CD4-positive, alpha-beta memory T cell (primary cell): ENCODE measurements around the gene BET1. TPM values are rescaled to one million over a fixed set of nuclear protein-coding genes. Genes with fewer than 3 reads are reported as not detected.

Experiments used
- CTCF ChIA-PET: fragments of 350-600 bp; sonication (Branson Sonifier 250); formaldehyde crosslinking; loops from one replicate; lab custom pipeline; 2021; ENCODE audit warnings: inconsistent platforms; ENCODE audit not compliant: partially characterized antibody; lab: Charles Lee
- POLR2A ChIA-PET: fragments of 350-600 bp; sonication (Branson Sonifier 250); formaldehyde crosslinking; loops from one replicate; lab custom pipeline; 2021; ENCODE audit not compliant: partially characterized antibody; lab: Charles Lee
- DNase-seq, 5 donors: peaks; one replicate each; pipeline versions ENCODE4 v3.0.0 to v3.0.0-alpha.2; 2020 to 2022; ENCODE audit warnings: mixed read lengths in 1 of 5
- H3K27ac ChIP-seq: one replicate; pipeline ENCODE4 v1.7.0; 2013; ENCODE audit warnings: low read depth, low read length
- H3K27me3 ChIP-seq: 2 replicates; pipeline ENCODE4 v1.7.0; 2013; ENCODE audit warnings: mild to moderate bottlenecking, low read length, moderate library complexity; ENCODE audit not compliant: insufficient read depth
- H3K36me3 ChIP-seq: 2 replicates; pipeline ENCODE4 v1.7.0; 2013; ENCODE audit warnings: mild to moderate bottlenecking, low read length, moderate library complexity; ENCODE audit not compliant: insufficient read depth
- H3K4me1 ChIP-seq: 2 replicates; pipeline ENCODE4 v1.7.0; 2013; ENCODE audit warnings: mild to moderate bottlenecking, low read length, moderate library complexity; ENCODE audit not compliant: insufficient read depth
- H3K4me3 ChIP-seq, 2 donors: one replicate each; pipeline ENCODE4 v1.7.0; 2013; ENCODE audit warnings: low read length in 2 of 2, mild to moderate bottlenecking in 1 of 2
- H3K9me3 ChIP-seq, 2 donors: one replicate each; pipeline ENCODE4 v1.7.0; 2013; ENCODE audit warnings: low read length in 2 of 2, control low read depth in 1 of 2; ENCODE audit not compliant: control insufficient read depth in 1 of 2
- H3K27ac Mint-ChIP-seq, 7 donors: one replicate each; pipeline ENCODE4 v1.8.0; 2020 to 2021; ENCODE audit warnings: mixed read lengths in 7 of 7, mild to moderate bottlenecking in 6 of 7, inconsistent platforms in 3 of 7, moderate library complexity in 3 of 7
- H3K27me3 Mint-ChIP-seq, 2 donors: one replicate each; pipeline ENCODE4 v1.8.0; 2020 to 2021; ENCODE audit warnings: mixed read lengths in 2 of 2
- H3K36me3 Mint-ChIP-seq, 2 donors: one replicate each; pipeline ENCODE4 v1.8.0; 2020 to 2021; ENCODE audit warnings: mixed read lengths in 2 of 2, inconsistent platforms in 1 of 2, mild to moderate bottlenecking in 1 of 2
- H3K4me1 Mint-ChIP-seq, 4 donors: one replicate each; pipeline ENCODE4 v1.8.0; 2020 to 2021; ENCODE audit warnings: mixed read lengths in 4 of 4, mild to moderate bottlenecking in 1 of 4
- H3K4me3 Mint-ChIP-seq, 8 donors: one replicate each; pipeline ENCODE4 v1.8.0; 2020 to 2021; ENCODE audit warnings: mixed read lengths in 8 of 8, mild to moderate bottlenecking in 7 of 8, moderate library complexity in 6 of 8, inconsistent platforms in 3 of 8
- H3K9me3 Mint-ChIP-seq, 8 donors: one replicate each; pipeline ENCODE4 v1.8.0; 2020 to 2021; ENCODE audit warnings: mixed read lengths in 8 of 8, mild to moderate bottlenecking in 5 of 8, inconsistent platforms in 3 of 8, moderate library complexity in 1 of 8
- intact Hi-C: fragments of 100-400 bp; cut with micrococcal nuclease; formaldehyde crosslinking; loops from one replicate; pipeline ENCODE4 v1.15.1; 2023
- polyA plus RNA-seq, 2 donors: library from polyadenylated mRNA; unstranded; fragments of 300-500 nt; fragmentation: Illumina TruSeq; gene quantifications; one replicate each; pipeline ENCODE4 v1.2.3, GENCODE V29; 2021
- total RNA-seq, 2 experiments: library from RNA; stranded (reverse); gene quantifications; one replicate each; pipeline ENCODE4 v1.2.3, GENCODE V29; 2021

The BET1 gene
- total and polyA plus RNA-seq, 4 experiments from 2014 or later = 14.6 to 45.7 (median 31.7) TPM

GRCh38 chr7:94012746-94013145, 8.6 kb upstream of the BET1 start:
- intact Hi-C loops = no loop called here
- H3K36me3 Mint-ChIP-seq = no peaks in the 10 kb centered on the region
- ChIA-PET CTCF (no interaction called here), POLR2A (no interaction called here)
- no peak overlapping the region for H3K27ac Mint-ChIP-seq
- no peaks in the 10 kb centered on the region for H3K9me3 Mint-ChIP-seq
- Histone ChIP-seq H3K27me3 (no peaks in the 10 kb centered on the region), H3K4me1 (no peaks in the 10 kb centered on the region), H3K36me3 (no peaks in the 10 kb centered on the region), H3K27ac (no peak overlapping the region), H3K4me3 (no peak overlapping the region), H3K9me3 (no peaks in the 10 kb centered on the region)
- no peak for DNase-seq
- H3K27me3 Mint-ChIP-seq = peaks cover 9 to 13% of the 10 kb centered on the region in 2 donors
- no peaks in the 10 kb centered on the region for H3K4me1 Mint-ChIP-seq
- H3K4me3 Mint-ChIP-seq = no peak overlapping the region

GRCh38 chr7:94011714-94012353, 7.7 kb upstream of the BET1 start:
- no peak overlapping the region for H3K27ac Mint-ChIP-seq
- no peak for DNase-seq
- intact Hi-C loops = no loop called here

GRCh38 chr7:94008537-94008936, 4.4 kb upstream of the BET1 start:
- Histone ChIP-seq H3K4me3 (no peak overlapping the region), H3K36me3 (no peaks in the 10 kb centered on the region), H3K9me3 (no peaks in the 10 kb centered on the region), H3K4me1 (peaks cover 9% of the 10 kb centered on the region), H3K27me3 (no peaks in the 10 kb centered on the region), H3K27ac (no peak overlapping the region)
- H3K27me3 Mint-ChIP-seq = peaks cover 2 to 9% of the 10 kb centered on the region in 2 donors
- peaks cover 0 to 10% of the 10 kb centered on the region in 2 donors for H3K36me3 Mint-ChIP-seq
- H3K4me1 Mint-ChIP-seq = peaks cover 3 to 15% (median 6%) of the 10 kb centered on the region in 4 donors
- ChIA-PET POLR2A (no interaction called here), CTCF (no interaction called here)
- no peaks in the 10 kb centered on the region for H3K9me3 Mint-ChIP-seq
- no peak for DNase-seq
- intact Hi-C loops = no loop called here
- H3K27ac Mint-ChIP-seq = no peak overlapping the region
- no peak overlapping the region for H3K4me3 Mint-ChIP-seq

More at GRCh38 chr7:94011714-94012353, 7.7 kb upstream of the BET1 start:
- Histone ChIP-seq H3K27me3 (no peaks in the 10 kb centered on the region), H3K4me3 (no peak overlapping the region), H3K27ac (no peak overlapping the region), H3K9me3 (no peaks in the 10 kb centered on the region), H3K36me3 (no peaks in the 10 kb centered on the region), H3K4me1 (no peaks in the 10 kb centered on the region)
- Mint-ChIP-seq H3K4me1 (no peaks in the 10 kb centered on the region), H3K36me3 (no peaks in the 10 kb centered on the region), H3K27me3 (peaks cover 12 to 13% of the 10 kb centered on the region in 2 donors), H3K4me3 (no peak overlapping the region), H3K9me3 (no peaks in the 10 kb centered on the region)
- POLR2A ChIA-PET = no interaction called here
- CTCF ChIA-PET = interaction anchor here (0.6 kb wide), 1 partner anchor 1852 kb away, joined by 3 read pairs; no protein-coding TSS in a partner anchor

GRCh38 chr7:94005753-94006152, 1.6 kb upstream of the BET1 start:
- no peak for DNase-seq
- H3K9me3 ChIP-seq = no peaks in the 10 kb centered on the region
- CTCF ChIA-PET = no interaction called here
- H3K36me3 Mint-ChIP-seq = peaks cover 0 to 18% of the 10 kb centered on the region in 2 donors
- no peak overlapping the region for H3K4me3 ChIP-seq
- intact Hi-C loops = loop anchor here (2.0 kb wide), 1 partner anchor 653 kb away; no protein-coding TSS in a partner anchor
- no peak overlapping the region for H3K27ac ChIP-seq
- no peak overlapping the region for H3K4me3 Mint-ChIP-seq
- no peak overlapping the region for H3K27ac Mint-ChIP-seq
- no peaks in the 10 kb centered on the region for H3K9me3 Mint-ChIP-seq
- peaks cover 2 to 5% of the 10 kb centered on the region in 2 donors for H3K27me3 Mint-ChIP-seq
- H3K36me3 ChIP-seq = no peaks in the 10 kb centered on the region
- H3K4me1 ChIP-seq = peaks cover 17% of the 10 kb centered on the region
- H3K27me3 ChIP-seq = no peaks in the 10 kb centered on the region
- POLR2A ChIA-PET = no interaction called here
- peaks cover 19 to 40% (median 26%) of the 10 kb centered on the region in 4 donors for H3K4me1 Mint-ChIP-seq

GRCh38 chr7:94003446-94004023, 620 bp downstream of the BET1 start:
- Mint-ChIP-seq H3K9me3 (no peaks in the 10 kb centered on the region), H3K27me3 (peaks cover 2 to 5% of the 10 kb centered on the region in 2 donors), H3K4me3 (peak overlapping the region; percentile 97 to 99 (median 99)), H3K27ac (peak overlapping the region; percentile 96 to 100 (median 99)), H3K4me1 (peaks cover 25 to 51% (median 37%) of the 10 kb centered on the region in 4 donors), H3K36me3 (peaks cover 7 to 27% of the 10 kb centered on the region in 2 donors)
- Histone ChIP-seq H3K9me3 (no peaks in the 10 kb centered on the region), H3K4me1 (peaks cover 23% of the 10 kb centered on the region), H3K36me3 (no peaks in the 10 kb centered on the region), H3K27ac (peak overlapping the region; percentile 90), H3K27me3 (no peaks in the 10 kb centered on the region), H3K4me3 (peak overlapping the region; percentile 95 to 96)
- peak in 1 of 5 donors; percentile 44 for DNase-seq
- ChIA-PET POLR2A (interaction anchor here (1.0 kb wide), 1 partner anchor 84 kb away, joined by 3 read pairs; no protein-coding TSS in a partner anchor), CTCF (no interaction called here)
- intact Hi-C loops = loop anchor here (1.0 to 5.0 kb wide), 5 partner anchors 84 to 1871 kb away; partner anchors contain the start of genes CASD1, CYP51A1 and VPS50

- Histone ChIP-seq H3K36me3 (peaks cover 8% of the 10 kb centered on the region), H3K27me3 (no peaks in the 10 kb centered on the region), H3K4me1 (peaks cover 23% of the 10 kb centered on the region), H3K9me3 (no peaks in the 10 kb centered on the region), H3K4me3 (no peak overlapping the region), H3K27ac (no peak overlapping the region)
- Mint-ChIP-seq H3K4me3 (peak overlapping the region in 1 of 8 donors; percentile 5), H3K36me3 (peaks cover 16 to 41% of the 10 kb centered on the region in 2 donors), H3K27me3 (peaks cover 2% of the 10 kb centered on the region in 2 donors), H3K27ac (peak overlapping the region in 1 of 7 donors; percentile 16), H3K9me3 (no peaks in the 10 kb centered on the region), H3K4me1 (peaks cover 30 to 57% (median 42%) of the 10 kb centered on the region in 4 donors)
- no peak for DNase-seq
- CTCF ChIA-PET = interaction anchor here (0.9 kb wide), 1 partner anchor 17 kb away, joined by 4 read pairs; no protein-coding TSS in a partner anchor
- intact Hi-C loops = loop anchor here (5.0 kb wide), 2 partner anchors 506 to 1869 kb away; partner anchors contain the start of genes CASD1 and CYP51A1
- POLR2A ChIA-PET = no interaction called here
Measured at GRCh38 chr7:94001396-94001795, 2.8 kb downstream of the BET1 start.

- peaks cover 22% of the 10 kb centered on the region for H3K36me3 ChIP-seq
- H3K27me3 Mint-ChIP-seq = no peaks in the 10 kb centered on the region
- no peak for DNase-seq
- H3K9me3 Mint-ChIP-seq = no peaks in the 10 kb centered on the region
- CTCF ChIA-PET = no interaction called here
- H3K27ac ChIP-seq = no peak overlapping the region
- no peak overlapping the region for H3K4me3 Mint-ChIP-seq
- POLR2A ChIA-PET = no interaction called here
- H3K27me3 ChIP-seq = no peaks in the 10 kb centered on the region
- H3K9me3 ChIP-seq = no peaks in the 10 kb centered on the region
- H3K4me1 ChIP-seq = peaks cover 7% of the 10 kb centered on the region
- no peak overlapping the region for H3K4me3 ChIP-seq
- peaks cover 24 to 37% (median 30%) of the 10 kb centered on the region in 4 donors for H3K4me1 Mint-ChIP-seq
- peaks cover 31 to 53% of the 10 kb centered on the region in 2 donors for H3K36me3 Mint-ChIP-seq
- peak overlapping the region in 1 of 7 donors; percentile 10 for H3K27ac Mint-ChIP-seq
- intact Hi-C loops = no loop called here
Measured at GRCh38 chr7:93997868-93998267, 6.3 kb downstream of the BET1 start.
